PC-3 (cell line): ENCODE results near the gene GDF7.

ENCODE experiments used
- CTCF ChIP-seq: fragments of 300-600 bp; sonication (generic); conservative IDR thresholded peaks from 2 replicates; pipeline ENCODE4 v1.5.1; 2017; ENCODE audit warnings: antibody characterized with exemption, low read depth, mild to moderate bottlenecking, low read length
- EZH2 ChIP-seq: fragments of 300-600 bp; sonication (generic); IDR thresholded peaks from one replicate; pipeline ENCODE4 v1.6.1; 2017; ENCODE audit warnings: antibody characterized with exemption, mild to moderate bottlenecking, low read length; ENCODE audit not compliant: unreplicated experiment
- EZH2phosphoT487 ChIP-seq: fragments of 300-600 bp; sonication (generic); IDR thresholded peaks from 2 replicates; pipeline ENCODE4 v1.6.1; 2018; ENCODE audit warnings: mild to moderate bottlenecking, antibody characterized with exemption, low read length, borderline replicate concordance

- TF ChIP-seq EZH2 (no peak), CTCF (no peak), EZH2phosphoT487 (no peak)
Observed at GRCh38 chr2:20638646-20639430, 28.1 kb upstream of the GDF7 start.
